ENCODE data around the gene BRPF3. TPM values are rescaled to one million over a fixed set of nuclear protein-coding genes. Genes with fewer than 3 reads are reported as not detected.
A peak's percentile ranks its signal among the peaks of the same experiment; 100 is the strongest.

BRPF3 gene
- total and polyA plus RNA-seq, 9 of the 15 experiments (the other 6 are each of a cell fraction or from before 2014, with no cell fraction given): 2.2 to 19.3 (median 8.0) TPM

GRCh38 chr6:36200154-36200891, 3.8 kb downstream of the BRPF3 start:
- Histone ChIP-seq H3K4me1 (replicated peaks in 1 of 2; ENCODE audit: control insufficient read depth in 2 of 2, insufficient read depth in 2 of 2, low read length in 2 of 2) (peaks cover 8 to 12% of the 10 kb centered on the region in 2 experiments; a peak in 3 of 5 replicates), H3K79me2 (ENCODE audit: control insufficient read depth, insufficient read depth, low read length) (peaks cover 16% of the 10 kb centered on the region), H3K9ac (ENCODE audit: insufficient read depth in 1 of 2, low read depth in 2 of 2, low read length in 2 of 2) (peak overlapping the region in 1 of 2 experiments; percentile 31; a peak in 1 of 4 replicates), H3K9me3 (replicated peaks; ENCODE audit: control insufficient read depth, insufficient read depth, low read depth, low read length) (no peaks in the 10 kb centered on the region), H3K4me2 (ENCODE audit: insufficient read depth, low read length) (no peak overlapping the region), H2AFZ (ENCODE audit: low read depth, low read length) (no peak overlapping the region), H4K20me1 (replicated peaks; ENCODE audit: control insufficient read depth, insufficient read depth, low read length) (no peaks in the 10 kb centered on the region), H3K27me3 (ENCODE audit: control insufficient read depth in 2 of 2, insufficient read depth in 2 of 2, low read length in 2 of 2) (no peaks in the 10 kb centered on the region), H3K4me3 (no peak overlapping the region), H3K27ac (ENCODE audit: extremely low read depth, low read depth, low read length) (no peak overlapping the region), H3K9me1 (ENCODE audit: control insufficient read depth, insufficient read depth, low read length) (no peaks in the 10 kb centered on the region), H3K36me3 (ENCODE audit: control insufficient read depth, insufficient read depth, low read length) (peaks cover 53% of the 10 kb centered on the region)
- in situ Hi-C loops (cut with MboI) (no loop called here), intact Hi-C loops (cut with micrococcal nuclease) (no loop called here)
- FAIRE-seq (no peak), DNase-seq (ENCODE audit: extremely low read depth in 1 of 4, low spot score in 3 of 4) (no peak), ATAC-seq (no peak)
- WGBS (ENCODE audit: insufficient coverage, low coverage, missing lambda C conversion rate): 94% methylated on average over 19 of the region's 19 CpGs
- ChIA-PET CTCF (ENCODE audit: low intra/inter-chr PET ratio) (no interaction called here), POLR2A (interaction anchor here (1.0 to 3.7 kb wide), 2 partner anchors 8 to 15 kb away, joined by 4 to 23 read pairs; no protein-coding TSS in a partner anchor)
- BruUV-seq (replicated peaks): no TSS peak
- no peak for TF ChIP-seq ATF4 (CRISPR knock-in tag; IDR thresholded peaks at IDR 0.05)
- TF ChIP-seq THAP7 (CRISPR knock-in tag; IDR thresholded peaks at IDR 0.05): no peak
- TF ChIP-seq RBM17 (IDR thresholded peaks at IDR 0.05; ENCODE audit: borderline replicate concordance, low read depth, low read length): no peak
- TF ChIP-seq ZKSCAN8 (CRISPR knock-in tag; IDR thresholded peaks at IDR 0.05): no peak
- no peak for TF ChIP-seq TRIM25 (IDR thresholded peaks at IDR 0.05; ENCODE audit: borderline replicate concordance)
